Breast epithelium (tissue), 4 donors: ENCODE measurements around the gene GCC1. TPM values are rescaled to one million over a fixed set of nuclear protein-coding genes. Genes with fewer than 3 reads are reported as not detected.
"Not testable (repeated sequence)": the region's sequence is repeated elsewhere in the genome, so short reads cannot be mapped to it uniquely, and the experiment has no call there.

Source experiments
- DNase-seq, 2 donors: peaks; one replicate each; pipeline ENCODE4 v3.0.0-alpha.2; 2019; ENCODE audit warnings: low spot score in 2 of 2
- H3K27ac ChIP-seq, 2 donors: fragments of 200-600 bp; sonication (generic) in 1 of 2; one replicate each; pipeline ENCODE4 v1.5.1; 2016 to 2019; ENCODE audit warnings: mild to moderate bottlenecking in 1 of 2
- H3K27me3 ChIP-seq, 2 donors: fragments of 200-600 bp; sonication (generic) in 1 of 2; one replicate each; pipeline versions ENCODE4 v1.5.1 to v1.6.0; 2017 to 2019; ENCODE audit warnings: control low read depth in 1 of 2, mild to moderate bottlenecking in 1 of 2
- H3K36me3 ChIP-seq: fragments of 200-600 bp; one replicate; pipeline ENCODE4 v1.5.1; 2019
- H3K4me1 ChIP-seq, 2 donors: fragments of 200-600 bp; sonication (generic); one replicate each; pipeline ENCODE4 v1.5.1; 2016 to 2019; ENCODE audit warnings: control low read depth in 1 of 2
- H3K4me3 ChIP-seq, 3 donors: fragments of 200-600 bp; sonication (generic); 1 replicate in 2 of 3; 2 replicates in 1 of 3; pipeline ENCODE4 v1.5.1; 2016 to 2019; ENCODE audit warnings: mild to moderate bottlenecking in 3 of 3, moderate library complexity in 2 of 3
- H3K9me3 ChIP-seq, 2 donors: fragments of 200-600 bp; sonication (generic) in 1 of 2; one replicate each; pipeline ENCODE4 v1.5.1; 2016 to 2019; ENCODE audit warnings: control low read depth in 1 of 2
- POLR2A ChIP-seq: fragments of 450-650 bp; IDR thresholded peaks from one replicate; pipeline ENCODE4 v1.6.1; 2016; ENCODE audit warnings: antibody characterized with exemption, mild to moderate bottlenecking, moderate library complexity
- POLR2AphosphoS5 ChIP-seq, 3 donors: sonication (generic); formaldehyde crosslinking; IDR thresholded peaks; one replicate each; pipeline ENCODE4 v1.6.1; 2017; ENCODE audit warnings: antibody characterized with exemption in 3 of 3
- intact Hi-C: fragments of 100-400 bp; cut with DNase I; formaldehyde crosslinking; loops from one replicate; pipeline ENCODE4 v1.15.1; 2023; ENCODE audit warnings: low total_unique reads
- total RNA-seq, 3 donors: library from RNA; depleted of rRNA; stranded (reverse); fragments of >200 nt; gene quantifications; one replicate each; pipeline ENCODE4 v1.1.0, GENCODE V29; 2016
- TF ChIP-seq, protein P1 (sequence below), 3 donors: fragments of 450-650 bp; IDR thresholded peaks; one replicate each; pipeline ENCODE4 v1.5.1; 2016 to 2017; ENCODE audit warnings: antibody characterized with exemption in 3 of 3, mild to moderate bottlenecking in 3 of 3, moderate library complexity in 3 of 3

The GCC1 gene
- total RNA-seq, 3 donors from 2014 or later: 17.8 to 23.6 (median 19.0) TPM

DNA sequence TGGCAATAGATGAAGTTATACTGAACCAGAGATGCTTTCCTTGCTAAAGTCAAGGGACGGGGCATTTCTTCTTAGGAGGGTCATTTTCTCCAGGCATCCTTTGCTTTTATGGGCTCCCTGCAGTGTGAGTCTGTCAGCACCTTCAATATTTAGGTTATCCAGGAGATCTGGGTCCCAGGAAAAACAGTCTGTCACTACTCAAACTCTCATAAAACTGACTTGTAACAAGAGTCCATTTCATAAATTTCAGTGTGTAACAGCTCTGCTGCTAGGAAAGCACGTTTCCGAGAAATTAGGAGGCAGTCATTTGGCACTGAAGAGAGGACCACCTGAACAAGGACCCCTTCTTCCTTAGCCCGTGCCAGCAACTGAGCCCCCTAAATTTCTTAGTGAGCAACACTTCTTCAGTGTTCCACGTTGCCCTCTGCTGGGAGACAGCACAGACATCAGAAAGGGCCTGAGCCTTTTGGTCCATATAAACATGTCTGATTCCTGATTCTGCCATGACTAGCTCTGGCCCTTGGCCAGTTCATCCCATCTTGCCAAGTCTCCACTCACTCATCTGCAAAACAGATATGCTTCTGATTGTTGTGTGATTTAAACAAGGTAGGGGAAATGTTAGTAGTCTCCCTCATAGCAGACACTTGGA lies 7.2 kb downstream of the GCC1 start:
- Histone ChIP-seq H3K36me3 (no peaks in the 10 kb centered on the region), H3K4me1 (peaks cover 0 to 3% of the 10 kb centered on the region in 2 donors), H3K27ac (no peak overlapping the region), H3K4me3 (no peak overlapping the region), H3K27me3 (no peaks in the 10 kb centered on the region), H3K9me3 (no peaks in the 10 kb centered on the region)
- intact Hi-C loops: no loop called here
- DNase-seq: no peak
- TF ChIP-seq POLR2A: no peak

DNA sequence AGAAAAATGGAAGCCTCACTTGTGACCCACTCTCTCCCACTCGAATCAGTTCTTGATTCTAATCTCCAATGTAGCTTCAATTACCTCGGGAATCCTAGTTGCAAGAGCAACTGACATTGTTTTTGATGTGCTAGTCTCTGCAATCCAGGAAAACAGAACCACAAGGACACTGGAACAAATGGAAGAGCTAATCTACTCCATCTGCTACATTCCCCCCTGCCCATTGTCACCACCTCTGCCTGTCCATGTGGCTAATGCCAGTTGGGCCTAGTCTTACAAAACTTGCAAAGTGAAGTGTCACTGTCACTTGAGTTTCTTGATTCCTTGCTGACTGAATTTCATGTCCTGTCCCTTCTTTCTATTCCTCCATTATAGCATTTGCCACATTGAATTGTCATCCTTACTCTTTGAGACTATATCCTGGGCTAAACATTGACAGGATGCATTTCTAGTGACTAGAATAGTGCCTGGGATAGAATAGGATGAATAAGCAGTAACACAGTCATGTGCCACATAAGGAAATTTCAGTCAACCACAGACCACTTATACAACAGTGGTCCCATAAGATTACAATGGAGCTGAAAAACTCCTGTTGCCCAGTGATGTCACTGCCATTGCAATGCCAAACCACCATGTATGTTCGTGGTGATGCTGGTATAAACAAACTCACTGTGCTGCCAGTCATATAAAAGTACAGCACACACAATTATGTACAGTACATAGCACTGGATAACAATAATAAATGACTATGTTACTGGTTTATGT lies 13.5 kb downstream of the GCC1 start:
- Histone ChIP-seq H3K9me3 (no peaks in the 10 kb centered on the region), H3K4me3 (no peak overlapping the region), H3K4me1 (no peaks in the 10 kb centered on the region), H3K27ac (no peak overlapping the region), H3K27me3 (no peaks in the 10 kb centered on the region), H3K36me3 (no peaks in the 10 kb centered on the region)
- no peak for TF ChIP-seq POLR2AphosphoS5 (IDR thresholded peaks at IDR 0.05)
- TF ChIP-seq, protein P1, sequence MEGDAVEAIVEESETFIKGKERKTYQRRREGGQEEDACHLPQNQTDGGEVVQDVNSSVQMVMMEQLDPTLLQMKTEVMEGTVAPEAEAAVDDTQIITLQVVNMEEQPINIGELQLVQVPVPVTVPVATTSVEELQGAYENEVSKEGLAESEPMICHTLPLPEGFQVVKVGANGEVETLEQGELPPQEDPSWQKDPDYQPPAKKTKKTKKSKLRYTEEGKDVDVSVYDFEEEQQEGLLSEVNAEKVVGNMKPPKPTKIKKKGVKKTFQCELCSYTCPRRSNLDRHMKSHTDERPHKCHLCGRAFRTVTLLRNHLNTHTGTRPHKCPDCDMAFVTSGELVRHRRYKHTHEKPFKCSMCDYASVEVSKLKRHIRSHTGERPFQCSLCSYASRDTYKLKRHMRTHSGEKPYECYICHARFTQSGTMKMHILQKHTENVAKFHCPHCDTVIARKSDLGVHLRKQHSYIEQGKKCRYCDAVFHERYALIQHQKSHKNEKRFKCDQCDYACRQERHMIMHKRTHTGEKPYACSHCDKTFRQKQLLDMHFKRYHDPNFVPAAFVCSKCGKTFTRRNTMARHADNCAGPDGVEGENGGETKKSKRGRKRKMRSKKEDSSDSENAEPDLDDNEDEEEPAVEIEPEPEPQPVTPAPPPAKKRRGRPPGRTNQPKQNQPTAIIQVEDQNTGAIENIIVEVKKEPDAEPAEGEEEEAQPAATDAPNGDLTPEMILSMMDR (IDR thresholded peaks at IDR 0.05): no peak
- TF ChIP-seq POLR2A: no peak
- no peak for DNase-seq
- intact Hi-C loops: no loop called here

DNA sequence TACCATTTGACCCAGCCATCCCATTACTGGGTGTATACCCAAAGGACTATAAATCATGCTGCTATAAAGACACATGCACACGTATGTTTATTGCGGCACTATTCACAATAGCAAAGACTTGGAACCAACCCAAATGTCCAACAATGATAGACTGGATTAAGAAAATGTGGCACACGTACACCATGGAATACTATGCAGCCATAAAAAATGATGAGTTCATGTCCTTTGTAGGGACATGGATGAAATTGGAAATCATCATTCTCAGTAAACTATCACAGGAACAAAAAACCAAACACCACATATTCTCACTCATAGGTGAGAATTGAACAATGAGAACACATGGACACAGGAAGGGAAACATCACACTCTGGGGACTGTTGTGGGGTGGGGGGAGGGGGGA lies 17.4 kb downstream of the GCC1 start:
- H3K4me1 ChIP-seq, DNase-seq, H3K27me3 ChIP-seq, H3K9me3 ChIP-seq, H3K4me3 ChIP-seq, H3K36me3 ChIP-seq, intact Hi-C loops, H3K27ac ChIP-seq: not testable (repeated sequence)

DNA sequence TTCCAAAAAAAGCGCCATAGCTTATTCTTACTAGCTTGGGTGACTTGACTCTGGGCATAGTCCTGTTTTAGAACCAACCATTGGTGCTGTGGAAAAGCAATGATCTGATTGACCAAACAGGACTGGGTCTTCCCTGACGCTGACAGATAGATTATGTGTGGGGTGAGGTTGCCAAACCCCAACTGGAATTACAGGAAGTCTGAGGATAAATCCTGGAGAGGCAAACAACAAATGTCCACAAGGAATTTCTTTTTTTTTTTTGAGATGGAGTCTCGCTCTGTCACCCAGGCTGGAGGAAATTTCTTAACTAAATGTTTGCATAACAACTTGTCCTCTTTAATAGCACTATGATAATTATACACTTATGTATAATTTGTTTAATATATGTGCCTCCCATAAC lies 19.2 kb downstream of the GCC1 start:
- Histone ChIP-seq H3K4me3 (no peak overlapping the region), H3K27ac (no peak overlapping the region), H3K9me3 (peaks cover 0 to 12% of the 10 kb centered on the region in 2 donors), H3K4me1 (no peaks in the 10 kb centered on the region), H3K36me3 (no peaks in the 10 kb centered on the region), H3K27me3 (no peaks in the 10 kb centered on the region)
- DNase-seq: no peak
- TF ChIP-seq, protein P1 (IDR thresholded peaks at IDR 0.05): no peak
- TF ChIP-seq POLR2AphosphoS5 (IDR thresholded peaks at IDR 0.05) (no peak), POLR2A (no peak)
- intact Hi-C loops: no loop called here

DNA sequence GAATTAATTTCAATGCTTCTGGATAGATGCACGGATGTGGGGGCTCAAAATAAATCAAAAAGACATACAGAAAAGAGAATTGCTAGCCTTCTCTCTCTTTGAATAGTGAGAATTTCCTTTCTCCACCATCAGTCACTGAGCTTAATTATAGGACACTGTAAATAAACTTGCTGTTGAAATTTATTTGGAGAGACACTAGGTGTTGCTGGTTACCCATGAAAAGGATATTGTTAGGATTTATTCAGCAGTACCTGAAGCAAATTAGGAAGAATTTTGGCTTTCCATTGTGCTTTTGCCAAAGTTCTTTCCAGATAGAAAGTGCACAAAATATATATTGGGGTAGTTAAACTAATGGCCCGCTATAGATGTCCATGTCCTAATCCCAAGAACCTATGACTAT lies 27.6 kb downstream of the GCC1 start:
- DNase-seq: no peak
- TF ChIP-seq, protein P1 (IDR thresholded peaks at IDR 0.05): no peak
- no peak for TF ChIP-seq POLR2A
- no peak for TF ChIP-seq POLR2AphosphoS5 (IDR thresholded peaks at IDR 0.05)

DNA sequence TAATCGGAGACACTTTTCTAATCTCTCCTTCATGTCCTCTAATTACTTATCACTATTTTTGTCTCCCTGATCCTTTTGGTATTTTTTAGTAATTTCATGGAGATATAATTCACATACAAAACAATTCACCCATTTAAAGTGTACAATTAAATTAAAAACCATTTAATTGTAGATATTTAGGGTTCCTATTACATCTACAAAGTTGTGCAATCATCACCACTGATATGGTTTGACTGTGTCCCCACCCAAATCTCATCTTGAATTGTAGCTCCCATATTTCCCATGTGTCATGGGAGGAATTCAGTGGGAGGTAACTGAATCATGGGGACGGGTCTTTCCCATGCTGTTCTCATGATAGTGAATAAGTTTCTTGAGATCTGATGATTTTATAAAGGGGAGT lies 29.0 kb downstream of the GCC1 start:
- no peak overlapping the region for H3K4me3 ChIP-seq
- H3K27me3 ChIP-seq: no peaks in the 10 kb centered on the region
- no peak for TF ChIP-seq POLR2A
- TF ChIP-seq, protein P1 (IDR thresholded peaks at IDR 0.05): no peak
- TF ChIP-seq POLR2AphosphoS5 (IDR thresholded peaks at IDR 0.05): no peak
- H3K27ac ChIP-seq: no peak overlapping the region
- H3K9me3 ChIP-seq: no peaks in the 10 kb centered on the region
- no peaks in the 10 kb centered on the region for H3K4me1 ChIP-seq
- no peaks in the 10 kb centered on the region for H3K36me3 ChIP-seq
- intact Hi-C loops: no loop called here
- no peak for DNase-seq

More for the DNA sequence above, 27.6 kb downstream of the GCC1 start:
- Histone ChIP-seq H3K9me3 (peaks cover 0 to 3% of the 10 kb centered on the region in 2 donors), H3K27ac (no peak overlapping the region), H3K4me1 (no peaks in the 10 kb centered on the region), H3K27me3 (no peaks in the 10 kb centered on the region), H3K36me3 (no peaks in the 10 kb centered on the region), H3K4me3 (no peak overlapping the region)
- intact Hi-C loops: no loop called here
